Fibroblast of skin of back (primary cell): ENCODE measurements around the gene SLC48A1.

Experiments used
- DNase-seq: peaks from one replicate; pipeline ENCODE4 v3.0.0-alpha.2; 2013

SLC48A1 gene

DNA sequence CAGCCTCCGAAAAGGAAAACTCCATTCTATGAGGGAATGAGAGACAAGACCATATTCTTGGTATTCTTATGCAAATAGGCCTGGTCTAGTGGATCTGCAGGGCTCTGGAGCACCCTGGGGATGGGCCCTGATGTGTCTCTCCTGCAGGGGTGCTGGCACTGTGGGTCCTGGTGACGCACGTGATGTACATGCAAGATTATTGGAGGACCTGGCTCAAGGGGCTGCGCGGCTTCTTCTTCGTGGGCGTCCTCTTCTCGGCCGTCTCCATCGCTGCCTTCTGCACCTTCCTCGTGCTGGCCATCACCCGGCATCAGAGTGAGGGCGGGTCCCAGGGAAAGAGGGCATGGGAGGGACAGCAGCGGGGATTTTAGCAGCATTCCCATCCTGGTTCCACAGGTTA lies 5.8 kb downstream of the SLC48A1 start:
- no peak for DNase-seq

DNA sequence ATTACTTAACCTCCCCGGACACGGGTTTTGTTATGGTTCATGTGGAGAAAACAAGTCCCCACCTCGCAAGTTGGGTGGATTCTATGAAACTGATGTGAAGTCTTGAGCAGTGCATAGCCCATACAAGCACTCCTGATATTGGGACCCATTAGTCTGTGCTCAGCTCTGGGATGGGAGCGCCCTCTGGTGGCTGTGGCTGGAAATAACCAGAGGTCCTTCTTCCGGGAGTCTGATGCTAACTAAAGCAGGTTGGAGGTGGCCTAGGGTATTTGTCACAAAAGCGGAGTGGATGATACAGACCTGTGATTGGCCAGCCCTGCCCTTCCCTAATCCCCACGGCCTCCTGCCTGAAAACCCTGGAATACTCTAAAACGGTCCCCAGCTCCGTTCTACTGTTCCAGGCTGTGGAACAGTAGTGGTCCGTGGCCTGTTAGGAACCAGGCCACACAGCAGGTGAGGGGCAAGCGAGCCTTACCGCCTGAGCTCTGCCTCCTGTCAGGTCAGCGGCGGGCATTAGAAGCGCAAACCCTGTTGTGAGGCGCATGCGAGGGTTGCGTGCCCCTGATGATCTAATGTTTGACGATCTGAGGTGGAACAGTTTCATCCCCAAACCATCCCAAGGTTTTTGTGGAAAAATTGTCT lies 6.4 kb downstream of the SLC48A1 start:
- DNase-seq: peak; percentile 80

DNA sequence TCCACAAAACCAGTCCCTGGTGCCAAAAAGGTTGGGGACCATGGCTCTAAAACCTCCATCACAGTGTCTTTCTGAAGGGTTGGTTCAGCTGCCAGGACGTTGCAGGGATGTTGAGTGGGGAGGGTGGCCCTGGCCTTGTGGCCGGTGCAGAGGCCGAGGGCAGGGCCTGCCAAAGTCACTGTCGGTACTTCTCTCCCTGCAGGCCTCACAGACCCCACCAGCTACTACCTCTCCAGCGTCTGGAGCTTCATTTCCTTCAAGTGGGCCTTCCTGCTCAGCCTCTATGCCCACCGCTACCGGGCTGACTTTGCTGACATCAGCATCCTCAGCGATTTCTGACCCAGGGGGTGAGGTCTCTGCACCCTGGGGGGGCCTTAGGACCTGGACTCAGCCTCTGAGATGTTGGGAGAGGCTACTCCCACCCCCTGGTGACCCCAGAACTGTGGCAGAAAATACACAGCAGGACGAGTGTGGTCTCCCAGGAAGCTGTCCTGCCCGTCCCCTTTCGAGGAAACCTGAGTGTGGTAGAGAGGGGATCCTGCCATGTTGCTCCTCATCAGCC lies 7.0 kb downstream of the SLC48A1 start:
- no peak for DNase-seq

DNA sequence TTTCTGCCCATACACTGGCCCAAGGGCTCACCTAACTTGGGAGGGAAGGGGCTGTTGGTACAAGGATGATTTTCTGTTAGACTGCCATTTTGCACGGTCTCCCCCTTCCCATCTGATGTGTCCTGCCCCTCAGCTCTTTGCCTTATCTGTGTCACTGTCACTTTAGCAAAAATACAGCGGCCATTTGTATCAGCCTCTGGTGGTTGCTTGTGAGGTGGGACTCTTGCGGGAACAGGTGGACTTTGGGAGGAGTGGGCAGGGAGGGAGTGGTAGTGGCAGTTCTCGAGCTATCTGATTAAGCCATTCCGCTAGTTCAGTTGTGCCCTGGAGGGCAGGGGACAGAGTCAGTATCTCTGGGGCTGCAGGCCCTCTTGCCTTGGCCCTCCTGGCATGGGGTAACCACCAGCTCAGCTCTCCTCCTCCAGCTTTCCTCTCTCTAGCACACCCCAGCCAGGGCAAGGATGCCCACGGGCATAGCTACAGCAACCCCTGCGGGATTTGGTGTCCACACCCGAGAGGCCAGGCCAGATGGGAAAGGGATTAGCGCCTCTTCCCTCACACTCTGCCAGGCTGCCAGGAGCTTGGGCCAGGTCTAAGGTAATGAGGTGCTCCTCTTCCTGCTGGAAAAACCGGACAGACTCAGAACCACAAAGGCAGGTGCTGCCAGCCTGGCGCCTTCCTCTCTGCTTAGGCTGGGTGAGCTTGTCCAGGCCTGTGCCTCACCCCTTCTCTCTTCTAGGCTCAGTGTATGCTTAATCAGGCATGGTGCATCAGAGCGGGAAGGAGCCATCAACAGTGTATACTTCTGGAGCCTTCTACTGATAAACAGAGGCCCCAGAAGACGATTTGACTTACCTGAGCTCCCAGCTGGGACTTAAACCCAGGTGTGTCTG lies 8.7 kb downstream of the SLC48A1 start:
- no peak for DNase-seq

DNA sequence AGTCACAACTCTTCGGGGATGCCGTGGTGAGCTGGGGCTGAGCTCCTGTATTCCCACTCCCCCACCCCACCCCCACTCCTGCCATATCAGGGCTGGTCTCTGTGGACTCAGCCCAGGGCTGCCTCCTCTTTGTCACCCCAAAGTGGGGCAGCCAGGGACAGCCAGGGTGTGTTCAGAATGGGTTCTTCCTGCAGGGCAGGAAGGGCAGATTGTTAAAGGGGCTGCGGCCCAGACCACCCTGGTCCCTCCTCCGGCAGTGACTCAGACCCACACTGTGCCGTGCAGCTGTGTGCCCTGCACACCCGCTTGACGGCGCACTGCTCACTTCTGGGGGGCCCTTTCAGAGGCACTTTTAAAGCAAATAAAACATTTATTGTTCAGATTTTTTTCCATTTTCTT lies 9.3 kb downstream of the SLC48A1 start:
- no peak for DNase-seq

DNA sequence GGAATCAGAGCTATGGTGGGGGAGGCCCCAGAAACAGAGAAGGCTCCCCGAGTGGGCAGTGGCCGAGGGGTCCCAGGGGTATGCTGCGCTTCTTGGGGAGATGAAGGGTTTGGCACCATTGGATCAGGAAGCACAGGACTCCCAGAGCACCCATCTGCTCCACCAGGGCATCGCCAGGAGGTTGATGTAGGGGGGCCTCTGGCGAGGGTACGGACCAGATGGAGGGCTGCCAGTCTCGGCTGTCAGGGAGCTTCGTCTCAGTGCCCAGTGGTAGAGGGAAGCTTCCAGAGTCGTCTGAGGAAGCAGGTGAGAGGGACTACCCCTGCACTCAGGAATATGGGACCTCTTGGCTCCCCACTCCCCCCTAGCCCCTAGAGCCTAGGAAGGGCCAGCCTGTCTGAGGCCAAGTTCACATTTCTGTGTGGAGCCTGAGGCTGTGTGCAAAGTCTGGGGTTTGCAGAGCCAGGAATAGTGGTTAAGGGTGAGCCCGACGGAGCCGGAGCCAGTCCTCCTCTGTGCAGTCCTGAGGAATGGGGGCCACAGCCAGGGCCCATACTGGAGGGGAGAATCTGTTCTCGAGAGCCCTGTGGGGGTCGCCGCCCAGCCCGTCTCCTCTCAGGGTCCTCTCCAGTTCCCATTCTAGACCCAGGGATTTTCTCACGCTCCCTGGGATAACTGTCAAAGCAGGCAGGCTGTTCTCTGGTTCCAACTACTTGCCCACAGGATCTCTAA lies 10.2 kb downstream of the SLC48A1 start:
- no peak for DNase-seq

DNA sequence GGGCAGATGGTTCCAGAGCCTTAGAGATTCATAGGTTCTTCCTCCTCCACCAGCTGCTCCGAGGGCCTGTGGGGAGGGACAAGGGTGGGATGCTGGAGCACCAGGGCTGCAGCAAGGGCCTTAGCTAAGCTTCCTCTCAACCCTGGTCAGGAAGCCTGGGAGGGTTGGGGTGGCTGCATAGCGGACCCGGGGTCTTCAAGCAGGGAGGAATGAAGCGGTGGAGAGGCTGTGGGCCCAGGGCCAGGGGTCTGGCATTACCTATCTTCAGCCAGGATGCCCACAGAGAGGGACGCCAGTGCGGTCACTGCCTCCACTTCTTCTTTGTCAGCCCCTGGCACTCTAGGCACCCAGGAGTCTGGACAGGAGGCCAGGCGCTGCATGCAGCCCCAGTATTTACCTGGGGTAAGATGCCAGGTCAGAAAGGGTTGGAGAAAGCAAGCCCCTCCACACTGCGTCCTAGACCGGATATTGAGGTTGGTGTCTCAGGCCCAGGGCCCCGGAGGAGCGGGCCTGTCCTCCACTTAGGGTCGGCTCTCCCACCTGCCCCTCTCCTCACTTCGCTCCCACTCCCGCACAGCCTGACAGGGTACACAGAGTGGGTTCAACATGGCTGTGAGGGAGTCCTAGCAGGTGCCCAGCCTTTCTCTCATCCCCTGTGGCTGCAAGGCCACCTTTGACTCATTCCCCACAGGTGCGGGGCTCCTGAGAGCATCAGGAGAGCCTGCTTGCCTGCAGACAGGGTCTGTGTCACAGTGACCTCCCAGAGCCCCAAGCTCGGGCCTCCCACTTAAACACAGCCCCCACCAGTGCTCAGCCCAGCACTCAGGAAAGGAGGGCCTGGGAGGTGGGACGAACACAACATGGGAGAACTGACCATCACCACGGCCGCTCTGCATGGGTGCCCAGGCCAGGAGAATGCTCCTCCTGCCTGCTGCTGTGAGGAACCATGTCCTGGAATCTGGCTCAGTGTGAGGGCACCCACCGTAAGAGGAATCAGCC lies 11.1 kb downstream of the SLC48A1 start:
- DNase-seq: no peak

DNA sequence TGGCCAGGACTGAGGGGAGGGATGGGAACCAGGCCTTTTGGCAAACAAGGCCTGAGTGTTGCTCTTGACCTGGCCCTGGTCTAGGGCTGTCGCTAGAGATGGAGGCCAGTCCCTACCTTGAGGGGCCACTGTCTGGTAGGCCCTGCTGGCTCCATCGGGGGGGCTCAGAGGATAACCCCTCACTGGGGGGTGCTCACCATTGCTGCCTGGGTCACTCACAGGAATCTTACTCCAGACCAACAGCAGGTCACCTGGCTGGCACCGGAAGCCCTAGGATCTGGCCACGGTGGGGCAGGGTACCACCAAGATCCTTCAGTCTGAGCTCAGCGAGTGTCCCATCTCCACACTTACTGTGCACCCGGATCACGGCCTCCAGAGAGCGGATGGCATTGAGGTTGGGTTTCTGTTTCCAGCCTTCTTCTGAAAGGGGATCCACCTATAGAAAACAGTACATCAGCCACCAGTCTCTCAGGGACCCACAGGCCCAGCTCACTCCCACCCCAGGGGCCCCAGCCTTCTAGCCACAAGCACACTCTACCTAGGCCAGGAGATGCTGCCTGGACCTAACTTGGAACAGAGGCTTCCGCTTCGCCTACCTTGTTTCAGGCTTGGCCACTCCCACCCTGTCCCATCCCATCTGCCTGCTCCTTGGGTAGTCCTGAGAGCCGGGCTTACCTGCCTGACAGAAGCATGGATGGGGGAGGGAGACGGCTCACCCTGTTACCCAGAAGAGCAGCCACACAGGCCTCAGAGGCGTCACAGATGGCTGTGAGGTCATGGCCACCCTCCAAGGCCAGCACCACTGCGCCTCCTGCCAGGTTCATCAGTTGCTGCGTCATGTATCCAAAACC lies 12.2 kb downstream of the SLC48A1 start:
- no peak for DNase-seq

DNA sequence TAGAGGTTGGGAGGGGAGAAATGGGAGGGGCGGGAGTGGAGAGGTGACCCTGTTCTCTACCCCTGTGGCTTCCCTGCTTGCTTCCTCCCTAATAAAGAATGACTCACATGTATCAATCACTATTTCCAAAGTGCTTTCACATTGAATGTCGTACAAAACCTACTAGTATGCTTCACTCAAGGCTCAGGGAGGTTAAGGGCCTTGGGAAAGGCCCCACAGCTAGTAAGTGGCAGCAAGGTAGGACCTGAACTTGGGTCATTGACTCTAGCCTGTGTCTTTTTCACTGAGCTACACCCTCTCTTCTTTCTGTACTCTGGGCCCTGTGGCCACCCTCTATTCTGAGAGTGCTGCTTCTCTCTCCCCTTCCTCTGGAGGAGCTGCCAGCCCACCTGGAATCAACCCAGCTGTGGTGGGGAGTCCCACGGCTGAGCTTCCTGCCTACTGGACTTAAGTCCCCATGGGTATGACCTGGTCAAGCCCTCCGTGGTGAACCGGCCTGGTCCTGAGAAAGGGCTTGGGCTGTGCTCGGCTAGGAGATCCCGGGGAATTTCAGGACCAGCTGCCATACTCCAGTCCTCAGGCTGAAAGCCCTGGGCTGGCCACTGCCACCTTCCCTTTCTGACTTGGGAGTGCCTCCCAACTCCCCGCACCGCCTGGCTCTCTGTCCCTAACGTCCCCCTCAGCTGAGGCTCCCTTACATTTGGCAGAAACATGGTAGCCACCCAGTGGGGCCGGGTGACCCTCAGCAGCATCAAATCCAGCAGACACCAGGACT lies 13.0 kb downstream of the SLC48A1 start:
- no peak for DNase-seq

DNA sequence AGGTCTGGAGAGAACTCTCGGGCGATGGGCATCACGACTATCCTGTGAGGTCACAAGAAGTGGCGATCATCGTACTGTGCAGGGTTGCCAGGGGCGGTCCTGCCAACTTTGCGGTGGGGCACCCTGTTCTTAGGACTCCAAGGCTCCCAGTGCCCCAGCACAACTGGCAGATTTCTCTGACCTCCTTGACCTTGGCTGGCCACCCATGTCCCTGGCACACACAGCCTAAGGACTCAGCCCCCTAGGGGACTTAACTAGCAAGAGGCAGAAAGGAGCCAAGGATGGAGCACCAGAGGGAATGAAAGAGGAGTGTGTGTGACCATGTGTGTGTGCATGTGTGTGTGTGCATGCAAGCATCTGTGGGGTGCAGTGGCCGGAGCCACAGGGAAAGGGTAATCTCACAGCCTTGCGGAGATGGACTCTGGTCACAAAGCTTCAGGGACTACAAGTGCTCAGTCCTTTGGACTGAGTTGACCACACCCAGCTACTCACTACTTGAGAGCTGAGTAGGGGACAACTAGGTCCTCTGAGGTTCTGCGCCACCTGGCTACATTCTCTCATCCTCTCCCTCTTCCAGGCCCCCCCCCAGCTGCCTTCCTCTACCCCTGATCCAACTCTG lies 13.7 kb downstream of the SLC48A1 start:
- DNase-seq: no peak

DNA sequence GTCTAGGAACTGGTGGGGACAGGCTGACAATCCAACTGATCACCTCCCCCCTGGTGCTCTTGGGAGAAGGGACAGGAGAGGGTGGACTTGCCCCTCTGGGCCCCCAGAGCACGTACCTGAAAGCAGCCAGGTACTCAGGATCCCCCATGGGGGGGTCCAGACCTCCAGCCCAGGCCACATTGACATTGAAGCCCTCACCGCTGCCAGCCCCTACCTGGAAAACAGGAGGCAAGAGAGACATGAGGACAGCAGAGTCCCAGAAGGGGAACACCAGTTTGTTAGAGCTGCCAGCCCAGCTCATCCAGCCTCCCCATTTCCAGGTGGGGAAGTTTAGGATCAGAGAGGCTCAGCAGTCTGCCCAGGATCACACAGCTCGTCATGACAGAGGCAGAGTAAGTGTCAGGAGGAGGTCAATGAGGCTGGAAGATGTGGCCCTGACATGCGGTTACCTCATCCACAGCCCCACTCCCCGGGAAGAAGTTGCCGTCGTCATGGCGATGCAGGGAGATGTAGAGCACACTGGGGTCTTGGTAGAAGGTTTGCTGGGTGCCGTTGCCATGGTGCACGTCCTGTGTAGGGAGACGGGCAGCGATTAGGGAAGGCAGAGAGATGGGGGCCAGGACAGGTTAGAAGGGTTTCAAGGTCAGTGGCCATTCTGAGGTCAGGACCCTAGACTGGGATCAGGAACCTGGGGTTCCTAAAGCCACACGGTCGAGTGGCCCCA lies 14.7 kb downstream of the SLC48A1 start:
- no peak for DNase-seq

DNA sequence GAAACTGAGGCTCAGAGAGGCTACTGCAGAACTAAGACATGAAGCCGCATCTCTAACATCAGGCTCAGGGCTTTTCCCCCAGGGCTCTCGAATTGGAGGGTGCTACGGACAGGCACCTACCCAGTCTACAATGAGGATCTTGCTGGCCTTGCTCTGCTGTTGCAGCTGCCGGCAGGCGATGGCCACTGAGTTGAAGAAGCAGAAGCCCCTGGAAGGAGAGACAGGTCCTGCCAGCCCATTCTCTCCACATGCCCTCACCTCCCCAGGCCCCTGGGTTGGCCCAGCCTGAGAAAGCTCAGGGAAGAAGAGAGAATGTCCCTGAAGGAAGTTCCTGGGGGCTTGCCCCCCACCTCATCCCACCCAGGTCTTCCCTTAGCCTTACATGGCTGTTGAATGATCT lies 16.1 kb downstream of the SLC48A1 start:
- no peak for DNase-seq

DNA sequence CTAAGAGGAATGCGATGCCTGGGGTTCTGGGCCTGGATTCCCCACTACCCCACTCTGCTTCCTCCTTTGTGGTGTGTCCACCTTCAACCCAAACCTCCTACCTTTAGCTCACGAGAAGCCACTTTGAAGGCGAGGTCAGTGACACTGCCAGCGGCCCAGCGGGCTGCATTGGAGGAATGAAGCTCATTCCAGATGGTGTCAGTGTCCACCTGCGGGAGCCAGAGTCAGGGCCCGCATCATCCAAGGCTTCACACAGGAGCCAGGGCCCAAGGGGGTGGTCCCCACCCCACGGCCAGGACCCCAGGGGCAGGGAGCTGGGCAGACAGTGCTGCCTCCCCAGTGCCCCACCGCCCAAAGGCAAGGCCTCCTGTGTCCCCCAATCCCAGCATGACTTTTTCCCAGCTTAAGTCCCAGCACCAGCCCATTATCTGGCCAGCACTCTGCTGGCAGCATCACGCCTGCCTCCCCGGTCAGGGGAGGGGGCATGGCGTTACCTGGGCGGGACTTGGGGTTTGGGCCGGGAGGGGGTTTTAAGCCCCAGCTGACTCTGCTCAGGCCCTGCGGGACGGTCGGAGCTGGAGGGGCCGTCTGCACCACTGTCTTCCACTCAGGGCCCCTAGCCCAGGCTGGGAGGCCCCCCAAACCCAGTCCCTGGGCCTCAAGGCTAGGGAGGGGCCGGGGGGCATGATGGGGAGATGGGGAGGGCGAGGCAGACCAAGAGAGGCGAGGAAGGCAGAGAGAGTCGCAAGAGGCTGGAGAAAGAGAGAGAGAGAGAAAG lies 16.9 kb downstream of the SLC48A1 start:
- no peak for DNase-seq

DNA sequence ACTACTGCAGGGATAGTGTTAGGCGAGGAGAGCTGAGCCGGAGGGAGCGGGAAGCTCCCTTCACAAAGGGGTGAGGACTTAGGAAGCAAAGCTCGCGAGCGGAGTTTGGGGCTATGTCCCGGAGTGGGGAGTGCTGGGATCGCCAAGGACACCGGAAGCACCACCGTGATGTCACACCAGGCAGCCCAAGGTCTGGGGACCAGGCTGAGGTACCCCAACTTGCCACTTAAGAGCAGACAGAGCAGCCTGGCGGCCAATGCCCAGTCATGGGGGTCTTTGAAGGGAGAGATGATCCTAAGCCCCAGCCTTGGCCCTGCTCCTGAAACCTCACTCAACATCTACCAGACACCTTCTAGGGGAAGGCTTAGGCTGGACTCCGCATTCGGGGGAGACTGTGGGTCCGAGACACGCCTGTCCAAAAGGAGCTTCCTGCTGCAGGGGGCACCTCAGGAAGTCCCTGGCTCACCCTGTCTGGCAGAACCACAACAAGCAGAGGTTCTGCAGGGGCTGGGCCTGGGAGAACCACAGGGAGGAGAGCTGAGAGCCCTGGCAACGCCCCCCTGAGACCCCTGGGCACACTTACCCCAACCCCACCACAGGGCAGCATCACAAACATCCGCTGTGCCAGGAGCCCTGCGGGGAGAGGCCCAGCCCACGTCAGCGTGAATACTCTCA lies 17.8 kb downstream of the SLC48A1 start:
- DNase-seq: no peak

DNA sequence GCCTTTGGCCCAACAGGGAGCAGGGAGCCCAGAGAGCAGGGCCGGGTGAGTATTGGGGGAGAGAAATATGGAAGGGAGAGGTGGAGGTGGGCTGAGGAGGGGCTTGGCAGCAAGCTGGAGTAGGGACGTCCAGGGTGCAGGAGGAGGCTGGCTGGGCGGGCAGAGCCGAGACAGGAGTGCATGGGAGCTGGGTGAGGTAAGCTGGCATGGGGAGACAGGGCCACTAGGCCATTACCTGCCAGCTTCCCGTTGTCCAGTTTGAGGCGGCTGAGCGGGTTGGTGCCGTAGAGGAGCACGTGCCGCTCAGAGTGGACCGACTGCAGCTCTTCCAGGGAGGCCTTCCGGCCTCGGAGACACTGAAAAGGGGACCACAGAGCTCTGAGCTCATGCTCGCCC lies 18.3 kb downstream of the SLC48A1 start:
- DNase-seq: no peak

DNA sequence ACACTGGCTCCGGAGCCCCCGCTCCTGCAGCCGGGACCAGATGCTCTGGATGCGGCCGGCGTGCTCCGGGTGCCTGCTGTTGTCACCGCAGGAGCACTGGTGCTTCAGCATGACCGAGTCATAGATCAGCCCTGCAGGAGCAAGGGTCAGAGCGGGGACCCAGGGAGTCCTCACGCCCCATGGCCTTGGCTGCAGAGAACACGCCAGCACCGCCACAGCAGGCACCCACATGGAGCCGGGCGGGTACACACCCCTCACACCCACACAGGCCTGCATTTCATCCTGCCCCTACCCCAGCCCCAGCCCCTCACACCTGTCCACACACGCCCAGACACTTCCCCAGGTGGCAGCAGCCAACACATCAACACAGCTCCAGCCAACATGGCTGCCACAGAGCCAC lies 18.8 kb downstream of the SLC48A1 start:
- no peak for DNase-seq

DNA sequence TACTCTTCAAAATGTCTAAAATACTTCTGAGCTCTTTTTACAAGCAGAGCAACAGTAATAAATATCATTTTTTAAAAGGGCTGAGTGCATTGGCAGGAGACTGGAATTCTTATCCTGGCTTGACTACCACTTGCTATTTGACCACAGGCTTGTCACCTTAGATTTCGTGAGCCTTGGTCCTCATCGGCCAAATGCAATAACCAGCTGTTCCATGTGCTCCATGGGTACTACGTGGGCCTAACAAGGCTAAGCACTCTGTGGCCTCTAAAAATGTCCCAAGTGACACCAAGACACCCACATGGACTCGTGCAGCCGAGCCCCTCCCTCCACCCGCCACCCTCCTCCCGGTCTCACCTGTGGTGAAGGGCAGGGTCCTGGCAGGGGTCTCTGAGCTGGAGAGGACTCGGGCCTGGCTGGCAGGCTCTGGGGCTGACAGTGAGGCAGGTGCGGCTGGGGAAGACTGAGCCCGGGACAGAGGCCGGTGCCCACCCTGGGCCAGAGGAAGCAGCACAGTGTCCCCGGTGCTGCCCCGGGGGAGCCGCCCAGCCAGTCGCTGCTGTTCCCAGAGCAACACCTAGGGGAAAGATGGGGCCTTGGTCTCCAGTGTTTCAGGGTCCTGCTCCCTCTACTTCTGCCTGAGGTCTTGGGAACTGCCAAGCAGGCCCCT lies 20.1 kb downstream of the SLC48A1 start:
- no peak for DNase-seq
